NCI-H446 treated with DMSO at 0.1 percent for 48 hours (cell line): ENCODE results near the gene CFAP61.

Experiments
- DNase-seq: peaks from one replicate; lab custom pipeline; 2025; lab: John Stamatoyannopoulos, UW

Gene CFAP61

GRCh38 chr20:20031790-20032189 lies 20.5 kb upstream of the CFAP61 start:
- DNase-seq, result no peak

- DNase-seq, result no peak
Observed at GRCh38 chr20:20034486-20034885, 17.8 kb upstream of the CFAP61 start.

DNA sequence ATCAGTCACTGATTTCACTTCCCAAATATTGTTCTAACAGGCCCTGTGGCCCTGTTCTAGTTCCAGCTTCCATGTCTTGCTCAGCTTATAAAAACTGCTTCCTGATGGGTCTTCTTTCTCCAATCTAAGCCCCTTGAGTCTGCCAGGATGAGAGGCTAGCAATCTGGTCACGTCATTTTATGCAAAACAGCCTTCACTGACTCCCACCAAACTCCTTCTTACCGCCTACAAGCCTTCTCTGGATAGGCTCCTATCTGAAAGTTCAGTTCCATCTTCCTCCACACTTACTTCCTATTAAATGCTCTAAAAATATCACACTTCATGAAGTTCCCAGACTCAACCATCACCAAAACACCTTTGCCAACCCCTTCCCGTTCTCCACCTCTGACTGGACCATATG lies 15.6 kb upstream of the CFAP61 start:
- DNase-seq, result no peak

GRCh38 chr20:20037960-20038359 lies 14.4 kb upstream of the CFAP61 start:
- no peak for DNase-seq

DNA sequence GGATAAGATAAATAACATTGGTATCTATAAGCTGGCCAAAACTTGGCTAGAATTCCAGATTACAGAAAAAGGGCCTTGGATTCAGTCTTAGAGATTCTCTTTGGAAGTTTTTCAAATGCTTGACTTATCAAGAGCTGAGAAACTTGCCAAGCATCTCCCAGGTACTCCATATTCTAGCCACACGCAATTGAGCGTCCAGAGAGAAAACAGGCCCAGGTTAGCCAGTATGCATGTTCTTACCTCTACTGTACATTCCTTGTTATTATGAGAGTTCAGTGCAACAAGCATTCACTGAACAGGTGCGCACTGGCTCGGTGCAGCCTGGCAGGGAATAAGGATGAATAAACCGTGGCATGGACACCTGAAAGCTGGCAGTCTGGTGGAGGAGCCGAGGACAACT lies 13.7 kb upstream of the CFAP61 start:
- DNase-seq, result no peak

- DNase-seq, result no peak
Observed at GRCh38 chr20:20039752-20040387, 12.5 kb upstream of the CFAP61 start.

GRCh38 chr20:20051767-20052073 lies 612 bp upstream of the CFAP61 start:
- DNase-seq, result no peak

DNA sequence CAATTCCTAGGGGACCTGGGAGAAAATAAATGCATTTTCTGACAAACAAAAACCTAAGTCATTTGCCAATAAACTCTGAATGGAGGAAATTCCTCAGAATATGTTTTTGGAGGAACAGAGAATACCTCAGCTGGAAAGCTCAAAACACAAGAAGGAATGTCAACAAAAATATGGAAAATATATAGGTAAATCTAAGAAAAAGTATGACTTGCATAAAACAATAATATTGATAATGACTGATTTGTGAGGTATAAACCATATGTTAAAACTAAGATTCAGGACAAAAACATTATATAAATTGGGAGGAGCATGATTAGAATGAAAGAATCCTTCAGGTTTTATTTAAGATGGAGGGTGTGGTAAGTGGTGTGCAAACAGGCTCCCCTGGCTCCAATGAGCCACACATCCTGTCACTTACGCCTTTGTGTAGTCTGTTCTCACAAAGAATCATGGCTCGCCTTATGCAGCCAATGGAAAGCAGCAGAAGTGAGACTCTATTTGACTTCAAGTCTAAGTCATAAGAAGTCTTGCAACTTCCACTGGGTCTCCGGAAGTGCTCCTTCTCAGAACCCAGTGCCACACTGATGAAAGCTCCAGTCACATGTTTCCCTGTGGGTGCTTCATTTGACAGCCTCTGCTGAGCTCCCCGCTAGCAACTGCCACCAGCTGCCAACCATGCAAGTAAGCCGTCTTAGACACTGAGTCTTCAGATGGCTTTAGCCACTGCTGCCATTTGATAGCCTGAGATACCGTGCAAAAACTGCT lies 8.1 kb downstream of the CFAP61 start:
- DNase-seq, result no peak

- DNase-seq, result no peak
Observed at GRCh38 chr20:20063941-20064702, 11.8 kb downstream of the CFAP61 start.

DNA sequence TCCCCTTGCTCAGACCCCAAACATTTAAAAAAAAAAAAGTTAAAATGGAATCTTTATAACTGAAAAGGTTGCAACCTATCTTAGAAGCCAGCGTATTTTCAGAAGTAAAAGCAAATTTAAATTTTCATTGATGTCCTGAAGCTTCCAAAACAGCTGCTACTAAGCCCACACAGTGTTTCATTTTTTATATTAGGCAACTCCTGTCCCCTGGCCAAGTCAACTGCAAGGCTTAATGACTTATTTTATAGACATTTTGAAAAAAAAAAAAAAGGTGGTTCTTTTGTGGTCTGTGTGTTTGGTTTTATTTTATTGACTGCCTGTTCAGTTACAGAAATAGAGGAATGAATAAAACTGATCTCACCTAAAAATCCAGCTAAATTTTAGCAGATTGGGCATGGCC lies 13.0 kb downstream of the CFAP61 start:
- no peak for DNase-seq

- no peak for DNase-seq
Observed at GRCh38 chr20:20070871-20071726, 18.8 kb downstream of the CFAP61 start.

GRCh38 chr20:20073801-20074371 lies 21.6 kb downstream of the CFAP61 start:
- peak; percentile 88 for DNase-seq

GRCh38 chr20:20075032-20075431 lies 22.7 kb downstream of the CFAP61 start:
- DNase-seq, result no peak

- peak; percentile 25 for DNase-seq
Observed at GRCh38 chr20:20076297-20077065, 24.1 kb downstream of the CFAP61 start.

- DNase-seq, result no peak
Observed at GRCh38 chr20:20078041-20078440, 25.7 kb downstream of the CFAP61 start.

GRCh38 chr20:20079102-20079784 lies 26.9 kb downstream of the CFAP61 start:
- DNase-seq, result no peak

- peak; percentile 85 for DNase-seq
Observed at GRCh38 chr20:20083807-20084206, 31.5 kb downstream of the CFAP61 start.

DNA sequence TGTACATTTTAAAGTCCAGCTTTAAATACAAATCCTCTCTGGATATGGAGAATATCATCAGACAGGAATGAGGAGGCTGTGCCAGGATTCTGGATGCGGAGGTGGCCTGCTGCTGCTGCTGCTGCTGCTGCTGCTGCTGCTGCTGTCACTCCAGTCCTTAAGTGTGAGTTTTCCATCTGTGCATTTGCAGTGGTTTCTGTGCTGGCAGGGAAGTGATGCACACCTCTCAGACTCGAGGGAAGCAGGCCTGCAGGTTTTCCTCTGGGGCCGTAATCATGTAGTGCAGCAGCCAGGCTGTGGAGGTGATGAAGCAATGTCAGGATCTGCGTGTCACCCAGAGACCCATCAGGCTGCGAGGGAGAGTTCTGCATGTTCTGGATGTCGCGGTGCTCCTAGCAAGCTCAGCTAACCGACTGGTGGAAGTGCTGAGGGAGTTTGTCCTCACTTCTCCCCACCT lies 32.0 kb downstream of the CFAP61 start:
- DNase-seq, result peak; percentile 71

- DNase-seq, result peak; percentile 86
Observed at GRCh38 chr20:20085071-20085470, 32.7 kb downstream of the CFAP61 start.

GRCh38 chr20:20085812-20086211 lies 33.5 kb downstream of the CFAP61 start:
- DNase-seq, result peak; percentile 42
